Right lung (tissue), 5 donors: ENCODE results near the gene CAB39. TPM values are rescaled to one million over a fixed set of nuclear protein-coding genes. Genes with fewer than 3 reads are reported as not detected.

Experiments
- polyA plus RNA-seq, 5 donors: library from polyadenylated mRNA; unstranded; fragments of 120-200 nt; gene quantifications; one replicate each; pipeline versions ENCODE4 v1.2.1 to v1.2.3, GENCODE V29; 2013; ENCODE audit warnings: inconsistent platforms in 1 of 5, low replicate concordance in 1 of 5; ENCODE audit not compliant: insufficient read length in 5 of 5, insufficient read depth in 1 of 5

CAB39 gene
- polyA plus RNA-seq, 5 donors: 48.6 to 68.0 (median 61.6) TPM

Other genes with a start within 250 kb of the CAB39 start
- 100 to 1,000 TPM; 271 to 335 (median 284) TPM for gene ITM2C, start 152.1 kb downstream of the CAB39 start, polyA plus RNA-seq
- under 1 TPM; 0.10 to 0.21 (median 0.17) TPM for gene GPR55, start 212.4 kb downstream of the CAB39 start, polyA plus RNA-seq